Measurements from ENCODE around the gene NXN.
"Not testable (repeated sequence)": the region's sequence is repeated elsewhere in the genome, so short reads cannot be mapped to it uniquely, and the experiment has no call there.

NXN gene

DNA sequence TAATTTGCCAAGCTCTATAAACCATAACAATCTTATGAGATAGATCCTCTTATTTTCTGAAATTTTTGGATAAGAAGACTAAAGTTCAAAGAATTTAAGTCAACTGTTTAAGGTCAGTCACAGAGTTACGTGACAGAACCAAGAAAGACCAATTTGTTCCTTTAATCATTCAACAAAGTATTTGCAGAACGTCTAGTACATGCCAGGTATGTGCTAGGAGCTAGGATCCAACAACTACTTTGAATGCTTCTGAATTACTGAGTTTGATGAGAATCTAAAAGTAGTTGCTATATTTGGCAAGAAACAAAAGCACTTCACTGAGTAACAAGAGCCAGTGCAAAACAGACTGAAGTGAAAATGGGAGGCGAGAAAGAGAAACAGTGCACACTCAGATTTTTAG, 212.5 kb downstream of the NXN start:
- no peak for DNase-seq (ENCODE audit: low read depth)

DNA sequence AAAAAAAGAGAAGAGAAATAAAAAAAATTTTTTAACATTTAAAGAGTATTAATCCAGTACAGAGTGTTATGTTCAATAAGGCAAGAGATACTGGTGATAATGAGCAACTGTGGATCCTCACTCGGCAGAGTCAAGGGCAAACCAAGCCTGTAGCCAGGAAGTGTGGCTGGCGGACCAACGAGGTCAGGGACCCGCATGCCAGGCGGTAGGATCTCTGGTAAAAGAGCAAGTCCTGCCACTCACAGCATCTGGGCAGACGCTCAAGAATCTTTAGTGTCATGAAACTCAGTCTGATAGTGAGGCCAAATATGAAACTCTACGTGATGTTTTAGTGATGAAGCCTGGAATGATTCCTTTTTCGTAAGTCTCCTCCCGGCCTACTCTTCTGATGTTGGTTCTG, 219.2 kb downstream of the NXN start:
- DNase-seq (ENCODE audit: low read depth): no peak

DNA sequence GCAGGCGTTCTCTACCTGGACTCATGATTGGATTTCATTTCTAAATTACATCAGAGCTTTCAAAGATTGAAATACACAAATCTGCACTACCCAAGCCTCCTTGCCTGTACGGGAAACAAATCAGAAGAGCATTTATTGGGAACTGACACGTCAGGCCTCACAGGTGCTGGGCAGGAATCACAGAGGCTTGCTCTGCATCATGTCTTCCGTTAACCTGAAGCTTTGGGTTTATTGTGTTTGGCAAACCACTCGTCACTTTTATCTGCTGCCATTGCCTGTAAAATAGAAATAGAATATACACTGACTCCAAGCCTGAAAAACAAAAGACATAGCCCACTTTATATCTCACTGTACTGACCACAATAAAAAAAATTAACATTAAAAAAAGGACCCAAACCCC, 219.6 kb downstream of the NXN start:
- DNase-seq (ENCODE audit: low read depth): no peak

DNA sequence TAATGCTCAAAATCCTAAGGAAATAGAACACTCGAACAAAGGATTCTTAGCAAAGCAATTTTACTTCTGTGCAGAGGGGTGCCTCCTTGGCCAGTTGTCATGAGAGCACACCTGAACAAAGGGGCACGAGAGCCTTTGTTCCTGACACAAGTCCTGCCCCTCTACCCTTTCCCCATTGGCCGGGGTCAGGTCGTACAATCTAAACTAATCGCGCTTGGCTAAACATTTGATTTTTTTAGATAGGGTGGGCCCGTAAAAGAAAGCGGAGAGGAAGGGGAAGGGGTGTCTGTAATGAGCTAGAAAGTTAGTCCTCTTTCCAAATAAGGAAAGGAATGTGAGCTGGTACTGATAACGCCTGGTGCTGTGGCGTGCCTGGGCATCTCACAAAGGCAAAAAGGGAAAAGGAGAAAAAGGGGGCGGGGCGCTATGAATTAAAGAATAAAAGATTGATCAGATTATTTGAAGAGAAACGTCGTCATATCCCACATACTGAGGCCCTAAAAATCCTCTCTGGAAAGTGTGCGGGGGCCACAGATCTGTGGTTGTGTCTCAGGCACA, 223.5 kb downstream of the NXN start:
- not testable (repeated sequence) for DNase-seq (ENCODE audit: low read depth)

DNA sequence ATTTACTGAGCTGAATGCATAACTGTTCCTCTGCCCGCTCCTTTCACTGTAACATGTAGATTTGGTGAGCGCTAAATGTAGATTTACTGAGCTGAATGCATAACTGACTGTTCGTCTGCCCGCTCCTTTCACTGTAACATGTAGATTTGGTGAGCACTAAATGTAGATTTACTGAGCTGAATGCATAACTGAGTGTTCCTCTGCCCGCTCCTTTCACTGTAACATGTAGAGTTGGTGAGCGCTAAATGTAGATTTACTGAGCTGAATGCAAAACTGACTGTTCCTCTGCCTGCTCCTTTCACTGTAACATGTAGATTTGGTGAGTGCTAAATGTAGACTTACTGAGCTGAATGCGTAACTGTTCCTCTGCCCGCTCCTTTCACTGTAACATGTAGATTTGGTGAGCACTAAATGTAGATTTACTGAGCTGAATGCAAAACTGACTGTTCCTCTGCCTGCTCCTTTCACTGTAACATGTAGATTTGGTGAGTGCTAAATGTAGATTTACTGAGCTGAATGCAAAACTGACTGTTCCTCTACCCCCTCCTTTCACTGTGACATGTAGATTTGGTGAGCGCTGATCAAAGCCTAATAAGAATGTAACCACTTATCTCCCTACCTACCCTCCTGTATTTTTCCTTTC, 224.1 kb downstream of the NXN start:
- not testable (repeated sequence) for DNase-seq (ENCODE audit: low read depth)

DNA sequence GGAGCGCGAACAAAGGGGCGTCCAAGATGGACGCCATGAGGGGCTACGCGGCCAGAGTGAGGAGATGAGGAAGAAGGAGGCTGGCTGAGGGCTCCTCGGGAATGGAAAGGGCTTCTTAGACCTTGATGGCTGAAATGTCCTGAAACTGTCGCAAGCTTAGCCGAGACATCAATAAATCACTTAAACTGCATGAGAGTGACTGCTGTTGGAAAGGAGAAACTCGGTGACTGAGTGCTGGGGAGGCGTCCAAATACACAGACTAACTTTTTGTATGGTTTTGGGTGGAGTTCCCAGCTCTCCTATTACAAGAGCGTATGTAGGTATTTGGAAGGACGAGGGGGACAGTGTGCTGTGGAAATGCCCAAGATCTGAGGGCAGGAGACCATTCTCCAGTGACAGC, 226.2 kb downstream of the NXN start:
- no peak for DNase-seq (ENCODE audit: low read depth)

DNA sequence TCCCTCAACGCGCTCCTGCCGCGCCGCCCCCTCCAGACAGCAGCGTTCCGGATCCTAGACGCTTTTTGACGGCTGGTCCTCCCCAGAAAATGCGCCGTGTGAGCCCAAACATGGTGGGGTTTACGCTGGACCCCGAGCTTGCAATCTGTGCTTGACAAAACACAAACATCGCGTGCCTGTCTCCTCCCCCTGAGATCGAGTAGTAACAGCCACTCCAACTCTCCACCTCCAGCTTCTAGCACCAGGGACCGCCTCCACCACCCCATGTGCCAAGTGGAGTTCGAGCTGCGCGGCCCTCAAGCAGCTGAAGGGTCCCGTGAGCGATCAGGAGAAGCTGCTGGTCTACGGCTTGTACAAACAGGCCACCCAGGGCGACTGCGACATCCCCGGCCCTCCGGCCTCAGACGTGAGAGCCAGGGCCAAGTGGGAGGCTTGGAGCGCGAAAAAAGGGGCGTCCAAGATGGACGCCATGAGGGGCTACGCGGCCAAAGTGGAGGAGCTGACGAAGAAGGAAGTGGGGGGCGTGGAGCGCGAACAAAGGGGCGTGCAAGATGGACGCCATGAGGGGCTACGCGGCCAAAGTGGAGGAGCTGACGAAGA, 226.9 kb downstream of the NXN start:
- no peak for DNase-seq (ENCODE audit: low read depth)

DNA sequence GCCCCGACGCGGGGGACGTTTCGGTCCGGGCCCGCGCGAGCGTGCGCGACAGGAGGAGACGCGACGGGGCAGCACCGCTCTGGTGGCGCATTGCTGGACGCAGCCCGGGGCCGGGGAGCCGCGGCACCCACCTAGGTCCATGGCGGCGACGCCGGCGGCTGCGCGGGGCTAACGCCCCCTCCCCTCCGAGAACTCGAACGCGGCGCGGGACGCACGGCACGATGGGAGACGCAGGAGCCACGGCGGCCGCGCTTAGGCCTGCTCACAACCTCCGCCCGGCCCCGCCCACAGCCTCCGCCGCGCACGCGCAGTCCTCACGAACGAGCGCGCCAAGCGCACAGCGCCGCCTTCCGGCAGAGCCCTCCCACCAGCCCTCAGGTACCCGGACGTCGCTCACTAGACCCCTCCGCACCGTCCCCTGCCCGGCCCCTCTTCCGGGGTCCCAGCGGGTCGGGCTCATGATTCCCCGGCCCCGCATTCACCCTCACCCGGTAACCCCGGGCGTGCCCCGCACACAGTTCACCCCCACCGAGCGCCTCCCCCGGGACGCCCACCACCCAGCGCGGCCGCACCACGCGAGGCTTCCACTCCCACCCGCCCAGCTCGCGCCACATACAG, 227.5 kb downstream of the NXN start, which contains the start of gene GEMIN4:
Gene GEMIN4, minus strand, starts transcription at position 263 of the 618 bp plus-strand sequence. Its CDS starts 122 bp downstream, at position 141.
- peak; percentile 98 for DNase-seq (ENCODE audit: low read depth)

DNA sequence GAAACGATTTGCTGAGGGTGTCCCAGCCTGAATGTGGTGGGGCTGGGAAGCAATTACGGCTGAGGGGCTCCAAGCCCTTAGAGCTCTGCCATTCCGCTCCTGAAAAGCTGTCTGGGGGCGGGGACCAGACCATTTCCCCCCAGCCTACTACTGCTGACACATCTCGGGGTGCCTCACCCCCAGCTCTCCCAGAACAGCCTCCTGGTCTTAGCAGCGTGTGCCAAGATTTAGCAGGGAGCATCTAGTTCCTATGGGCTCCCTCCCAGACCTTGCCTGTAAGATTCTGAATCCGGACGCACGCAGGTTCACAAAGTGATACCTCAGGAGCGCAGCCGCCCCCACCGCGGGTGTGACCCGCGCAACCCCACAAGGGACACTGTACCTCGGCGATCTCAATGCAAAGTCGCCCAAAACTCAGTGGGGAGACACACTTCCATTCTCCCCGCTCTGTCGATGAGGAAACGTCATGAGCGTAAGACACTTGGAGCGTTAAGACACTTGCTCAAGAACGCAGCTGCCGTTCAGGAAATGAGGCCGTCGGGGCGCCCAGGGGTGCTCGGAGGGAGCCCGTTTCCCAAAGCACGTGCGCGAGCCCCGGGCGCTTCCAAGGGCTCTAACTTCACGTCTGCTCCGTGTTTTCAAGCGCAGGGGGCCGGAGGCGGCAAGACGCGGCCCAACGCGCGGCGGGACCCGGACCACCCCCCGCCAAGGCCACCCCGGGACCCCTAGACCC, 228.1 kb downstream of the NXN start:
- no peak for DNase-seq (ENCODE audit: low read depth)

DNA sequence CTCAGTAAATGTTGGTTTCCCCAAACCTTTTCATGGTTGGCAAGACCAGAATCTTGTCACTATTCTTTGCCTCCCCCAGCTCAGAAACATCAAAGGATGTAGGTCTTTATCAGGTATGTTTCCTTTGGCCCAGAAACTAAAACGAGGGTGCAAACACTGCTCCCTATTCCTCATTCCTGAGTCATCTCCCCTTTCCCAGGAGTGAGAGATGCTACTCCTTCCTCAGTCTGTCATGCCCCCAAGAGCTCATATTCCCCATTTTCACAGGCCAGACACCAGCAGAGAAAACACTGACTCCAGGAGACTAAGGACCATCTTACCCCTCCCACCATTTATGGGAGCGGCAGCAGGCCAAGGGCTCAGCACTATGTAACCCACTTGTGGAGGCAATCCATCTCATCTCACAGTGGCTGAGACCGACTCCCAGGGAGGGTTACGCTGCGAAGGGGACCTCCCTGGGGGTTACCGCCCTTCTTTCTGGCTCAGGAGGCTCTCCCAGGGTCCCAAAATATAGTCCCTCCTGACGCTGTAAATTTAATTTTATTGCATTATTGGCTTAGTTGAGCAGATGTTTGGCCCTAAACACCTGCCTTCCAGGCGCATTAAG, 229.0 kb downstream of the NXN start:
- DNase-seq (ENCODE audit: low read depth): no peak

DNA sequence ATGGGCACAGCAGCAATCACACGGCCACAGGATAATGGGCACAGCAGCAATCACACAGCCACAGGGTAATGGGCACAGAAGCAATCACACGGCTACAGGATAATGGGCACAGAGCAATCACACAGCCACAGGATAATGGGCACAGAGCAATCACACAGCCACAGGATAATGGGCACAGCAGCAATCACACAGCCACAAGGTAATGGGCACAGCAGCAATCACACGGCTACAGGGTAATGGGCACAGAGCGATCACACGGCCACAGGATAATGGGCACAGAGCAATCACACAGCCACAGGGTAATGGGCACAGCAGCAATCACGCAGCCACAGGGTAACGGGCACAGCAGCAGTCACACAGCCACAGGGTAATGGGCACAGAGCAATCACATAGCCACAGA, 230.2 kb downstream of the NXN start:
- DNase-seq (ENCODE audit: low read depth): not testable (repeated sequence)
